ENCODE data around the gene TRIP12. TPM values are rescaled to one million over a fixed set of nuclear protein-coding genes. Genes with fewer than 3 reads are reported as not detected.

The TRIP12 gene
- total RNA-seq, 4 donors from 2014 or later, result 178 to 256 (median 193) TPM

DNA sequence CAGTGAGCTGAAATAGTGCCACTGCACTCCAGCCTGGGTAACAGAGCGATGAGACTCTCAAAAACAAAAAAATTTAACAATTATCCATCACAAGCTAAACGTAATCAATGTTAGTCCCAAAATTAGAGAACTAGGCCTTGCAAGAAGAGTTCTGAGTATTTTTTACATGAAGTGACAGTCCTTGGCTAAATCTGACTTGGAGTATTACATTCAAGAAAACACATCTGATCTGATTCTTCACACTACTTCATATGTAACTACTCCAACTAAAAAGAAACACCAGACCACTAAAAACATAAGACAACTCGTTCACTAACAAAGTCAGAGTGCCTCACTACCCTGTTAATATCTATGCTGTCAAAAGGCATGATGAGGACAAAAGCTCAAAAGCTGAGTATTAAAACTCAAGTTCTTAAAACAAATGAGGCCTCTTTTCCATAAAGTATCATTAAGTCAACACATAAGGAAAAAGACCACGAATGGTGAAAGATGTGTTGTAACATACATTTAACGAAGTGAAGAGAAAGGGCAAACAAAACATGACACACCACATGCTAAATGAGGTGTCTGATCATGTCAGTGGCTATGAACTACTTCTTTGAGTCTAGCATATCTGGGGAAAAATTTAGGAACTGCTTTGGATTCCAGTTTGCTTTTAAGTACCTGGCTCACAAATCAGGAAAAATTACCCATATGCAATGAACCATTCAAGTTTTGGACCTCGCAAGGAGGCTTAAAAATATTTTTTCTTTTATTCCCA is 42.4 kb downstream of the TRIP12 start:
- ATAC-seq (ENCODE audit: low FRiP score) (no peak), DNase-seq (ENCODE audit: low spot score) (no peak)
- TF ChIP-seq CTCF (IDR thresholded peaks at IDR 0.05), result no peak

DNA sequence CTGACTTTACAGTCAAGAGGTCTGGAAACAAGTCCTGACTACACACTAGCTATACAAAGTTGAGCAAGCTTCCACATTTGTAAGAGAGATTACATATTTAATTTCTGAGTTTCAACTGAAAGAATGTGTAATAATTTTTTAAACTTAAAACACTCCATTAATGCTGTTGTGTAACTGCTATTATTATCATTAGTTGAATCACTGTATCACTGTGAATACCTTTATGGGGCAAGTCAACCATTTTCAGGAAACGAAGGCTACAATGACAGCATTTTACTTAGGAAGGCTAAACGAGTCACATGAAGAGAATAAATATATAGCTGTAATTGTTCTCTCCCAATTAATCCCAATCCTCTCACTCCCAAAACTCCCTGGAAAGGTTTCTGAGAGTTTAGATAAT is 46.3 kb downstream of the TRIP12 start:
- no peak for DNase-seq (ENCODE audit: low spot score)
- ATAC-seq (ENCODE audit: low FRiP score), result no peak
- no peak for TF ChIP-seq CTCF (IDR thresholded peaks at IDR 0.05)

DNA sequence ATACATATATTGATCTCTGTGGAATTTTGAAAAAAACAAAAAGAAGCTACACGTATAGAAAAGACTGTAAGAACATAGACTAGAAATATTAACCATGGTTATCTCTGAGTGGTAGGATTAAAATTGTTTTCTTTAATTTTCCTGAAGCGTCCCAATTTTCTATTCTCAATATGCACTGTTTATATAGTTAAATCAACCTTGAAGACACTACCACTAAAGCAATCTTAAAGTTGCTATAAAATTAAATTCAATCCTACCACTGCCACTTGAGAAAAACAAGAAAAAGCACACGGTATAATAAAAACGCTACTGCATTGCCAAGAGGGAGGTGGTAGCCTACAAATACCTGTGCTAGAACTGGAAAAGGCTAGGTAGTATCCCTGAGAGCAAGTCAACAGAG is 47.2 kb downstream of the TRIP12 start:
- TF ChIP-seq CTCF (IDR thresholded peaks at IDR 0.05), result no peak
- ATAC-seq (ENCODE audit: low FRiP score), result no peak

DNA sequence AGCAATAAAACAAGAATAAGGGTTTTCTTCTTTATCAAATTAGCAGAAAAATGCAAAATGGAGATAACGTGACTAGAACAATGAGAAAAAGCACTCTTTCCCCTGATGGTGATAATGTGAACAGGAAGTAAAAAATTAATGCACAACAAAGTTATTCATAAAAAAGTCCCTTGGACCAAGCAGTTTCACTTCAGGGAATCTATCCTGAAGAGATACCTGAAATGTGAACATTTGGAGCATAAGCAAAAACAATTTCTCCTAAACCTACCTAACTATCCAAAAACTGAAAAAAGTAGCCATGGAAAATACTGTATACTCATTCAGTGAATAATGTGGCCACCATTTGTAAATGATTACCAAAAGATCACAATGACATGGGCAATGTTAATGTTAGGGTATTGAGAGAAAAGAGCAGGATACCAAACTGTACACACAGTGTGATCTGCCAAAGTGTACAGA is 48.7 kb downstream of the TRIP12 start:
- DNase-seq (ENCODE audit: low spot score) (no peak), ATAC-seq (ENCODE audit: low FRiP score) (no peak)

More for the DNA sequence above, 47.2 kb downstream of the TRIP12 start:
- no peak for DNase-seq (ENCODE audit: low spot score)

GRCh38 chr2:229870903-229871656 is 50.7 kb downstream of the TRIP12 start:
- ATAC-seq (ENCODE audit: low FRiP score) (no peak), DNase-seq (ENCODE audit: low spot score) (no peak)
- no peak for TF ChIP-seq CTCF (IDR thresholded peaks at IDR 0.05)

More for the DNA sequence above, 48.7 kb downstream of the TRIP12 start:
- TF ChIP-seq CTCF (IDR thresholded peaks at IDR 0.05), result no peak

DNA sequence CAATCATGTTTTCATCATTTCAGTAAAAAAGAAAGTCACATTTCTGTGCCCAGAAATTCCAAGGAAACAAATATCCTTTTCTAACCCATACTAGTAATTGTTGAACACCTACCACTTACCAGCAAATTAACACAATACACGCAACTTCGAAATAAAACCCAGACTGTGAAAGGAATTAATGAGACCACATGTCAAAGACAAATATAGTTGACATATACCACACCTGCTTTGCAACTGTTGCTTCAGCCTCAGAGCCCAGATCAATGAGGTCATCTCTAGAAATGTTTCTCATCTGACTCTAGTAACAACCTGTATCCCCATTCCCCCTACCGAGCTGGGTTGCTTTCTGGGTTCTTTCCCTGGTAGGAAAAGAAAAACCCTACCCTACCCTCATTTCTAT is 52.6 kb downstream of the TRIP12 start:
- no peak for ATAC-seq (ENCODE audit: low FRiP score)
- DNase-seq (ENCODE audit: low spot score), result no peak
- no peak for TF ChIP-seq CTCF (IDR thresholded peaks at IDR 0.05)
